Measurements from ENCODE around the gene CCL11.
"Not testable (repeated sequence)": the region's sequence is repeated elsewhere in the genome, so short reads cannot be mapped to it uniquely, and the experiment has no call there.

Gene CCL11

GRCh38 chr17:34312080-34312479 is 26.5 kb downstream of the CCL11 start:
- H3K4me1 Mint-ChIP-seq = no peaks in the 10 kb centered on the region
- no peaks in the 10 kb centered on the region for H3K36me3 Mint-ChIP-seq
- no peaks in the 10 kb centered on the region for H3K9me3 Mint-ChIP-seq
- H3K27me3 Mint-ChIP-seq = peaks cover 31% of the 10 kb centered on the region
- H3K27ac Mint-ChIP-seq = no peak overlapping the region
- no peak overlapping the region for H3K4me3 Mint-ChIP-seq
- no peak for ATAC-seq

DNA sequence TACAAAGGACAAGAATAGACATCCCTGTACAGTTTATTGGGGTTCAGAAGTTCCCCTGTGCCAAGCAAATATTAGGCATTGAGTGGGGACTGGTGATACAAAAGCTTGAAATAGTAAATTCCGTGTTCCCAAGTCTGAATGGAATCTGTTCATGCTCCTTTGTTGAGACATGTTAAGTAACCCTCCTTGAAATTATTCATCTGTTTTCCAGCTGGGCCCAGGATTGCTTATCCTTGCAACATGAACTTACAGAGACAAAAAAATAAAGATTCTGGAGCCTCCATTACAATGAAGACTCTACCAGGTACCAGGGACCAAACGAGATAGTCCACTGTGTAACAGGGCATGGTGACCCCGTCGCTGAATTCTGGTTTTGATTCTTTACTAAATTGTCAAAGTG is 27.6 kb downstream of the CCL11 start:
- Mint-ChIP-seq H3K27ac (no peak overlapping the region), H3K27me3 (peaks cover 31% of the 10 kb centered on the region), H3K9me3 (no peaks in the 10 kb centered on the region), H3K4me1 (no peaks in the 10 kb centered on the region), H3K36me3 (no peaks in the 10 kb centered on the region), H3K4me3 (no peak overlapping the region)
- no peak for ATAC-seq

DNA sequence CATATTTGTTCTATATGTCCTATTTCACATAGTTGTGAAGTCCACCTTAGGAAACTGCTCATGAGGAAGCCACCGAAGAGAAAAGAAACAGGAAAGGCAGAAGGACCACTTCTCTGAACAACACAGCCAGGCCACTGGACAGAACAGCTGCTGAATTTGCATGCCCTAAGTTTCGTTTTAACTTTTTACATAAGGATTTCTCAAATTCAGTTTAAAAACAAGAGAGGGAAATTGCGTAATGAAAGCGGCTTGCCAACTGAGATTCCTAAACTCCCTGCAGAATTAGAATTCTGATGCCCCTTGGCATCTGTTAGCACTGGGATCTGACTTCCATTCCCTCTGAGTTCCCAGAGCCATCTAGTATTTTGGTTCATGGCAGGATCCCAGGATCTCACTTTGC is 28.7 kb downstream of the CCL11 start:
- Mint-ChIP-seq H3K27me3 (peaks cover 31% of the 10 kb centered on the region), H3K36me3 (no peaks in the 10 kb centered on the region), H3K27ac (no peak overlapping the region), H3K4me1 (no peaks in the 10 kb centered on the region), H3K4me3 (no peak overlapping the region), H3K9me3 (no peaks in the 10 kb centered on the region)
- ATAC-seq = no peak

DNA sequence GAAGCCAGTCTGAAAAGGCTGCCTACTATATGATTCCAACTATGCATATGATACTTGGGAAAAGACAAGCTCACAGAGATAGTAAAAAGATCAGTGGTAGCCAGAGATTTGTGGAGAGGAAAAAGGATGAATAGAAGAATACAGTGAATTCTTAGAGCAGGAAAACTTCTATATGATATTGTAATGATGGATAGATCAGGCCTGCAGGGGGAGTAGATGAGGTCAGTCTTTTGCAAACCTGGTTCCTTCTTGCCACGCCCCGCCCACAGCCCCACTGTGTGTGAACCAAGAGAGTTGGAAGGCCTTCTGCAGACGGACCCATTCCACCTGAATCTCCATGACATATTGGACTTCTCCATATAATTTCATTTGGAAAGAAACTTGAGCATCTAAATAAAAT is 32.9 kb downstream of the CCL11 start:
- peaks cover 21% of the 10 kb centered on the region for H3K27me3 Mint-ChIP-seq
- H3K9me3 Mint-ChIP-seq = no peaks in the 10 kb centered on the region
- H3K36me3 Mint-ChIP-seq = no peaks in the 10 kb centered on the region
- no peak for ATAC-seq
- no peak overlapping the region for H3K4me3 Mint-ChIP-seq
- no peak overlapping the region for H3K27ac Mint-ChIP-seq
- H3K4me1 Mint-ChIP-seq = no peaks in the 10 kb centered on the region

DNA sequence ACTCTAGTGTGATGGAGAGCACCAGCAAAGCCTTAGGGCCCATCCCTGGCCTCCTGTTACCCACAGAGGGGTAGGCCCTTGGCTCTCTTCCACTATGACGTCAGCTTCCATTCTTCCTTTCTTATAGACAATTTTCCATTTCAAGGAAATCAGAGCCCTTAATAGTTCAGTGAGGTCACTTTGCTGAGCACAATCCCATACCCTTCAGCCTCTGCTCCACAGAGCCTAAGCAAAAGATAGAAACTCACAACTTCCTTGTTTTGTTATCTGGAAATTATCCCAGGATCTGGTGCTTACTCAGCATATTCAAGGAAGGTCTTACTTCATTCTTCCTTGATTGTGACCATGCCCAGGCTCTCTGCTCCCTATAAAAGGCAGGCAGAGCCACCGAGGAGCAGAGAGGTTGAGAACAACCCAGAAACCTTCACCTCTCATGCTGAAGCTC is 33.5 kb downstream of the CCL11 start, which contains the start of gene CCL8:
Gene CCL8, plus strand, starts transcription at position 397 of the 445 bp plus-strand sequence. CDS start 67 bp downstream, outside the sequence.
- no peak within 1 kb of the TSS for H3K4me3 Mint-ChIP-seq
- H3K9me3 Mint-ChIP-seq = peaks cover 5% of the 10 kb centered on the region
- H3K27me3 Mint-ChIP-seq = peaks cover 20% of the 10 kb centered on the region
- no peaks in the 10 kb centered on the region for H3K4me1 Mint-ChIP-seq
- no peak for ATAC-seq
- H3K36me3 Mint-ChIP-seq = no peaks in the 10 kb centered on the region
- H3K27ac Mint-ChIP-seq = no peak within 1 kb of the TSS

GRCh38 chr17:34321964-34322363 is 36.4 kb downstream of the CCL11 start:
- no peak for ATAC-seq
- H3K4me3 Mint-ChIP-seq = no peak overlapping the region
- H3K4me1 Mint-ChIP-seq = no peaks in the 10 kb centered on the region
- H3K27me3 Mint-ChIP-seq = peaks cover 14% of the 10 kb centered on the region
- no peak overlapping the region for H3K27ac Mint-ChIP-seq
- peaks cover 12% of the 10 kb centered on the region for H3K9me3 Mint-ChIP-seq
- peaks cover 5% of the 10 kb centered on the region for H3K36me3 Mint-ChIP-seq

DNA sequence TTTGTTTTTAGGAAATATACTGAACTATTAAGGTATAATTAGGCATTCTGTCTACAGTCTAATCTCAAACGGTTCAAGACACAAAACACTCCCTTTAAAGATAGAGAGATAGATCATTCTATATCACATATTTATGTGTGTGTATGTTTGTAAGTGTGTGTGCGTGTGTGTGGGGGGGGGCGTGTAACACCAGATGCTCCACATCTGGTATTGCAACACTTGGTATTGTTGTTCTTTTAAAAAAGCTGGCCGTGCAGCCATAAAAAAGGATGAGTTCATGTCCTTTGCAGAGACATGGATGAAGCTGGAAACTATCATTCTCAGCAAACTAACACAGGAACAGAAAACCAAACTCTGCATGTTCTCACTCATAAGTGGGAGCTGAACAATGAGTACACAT is 42.0 kb downstream of the CCL11 start:
- H3K9me3 Mint-ChIP-seq = peaks cover 12% of the 10 kb centered on the region
- H3K4me1 Mint-ChIP-seq, H3K36me3 Mint-ChIP-seq, H3K27ac Mint-ChIP-seq, ATAC-seq, H3K4me3 Mint-ChIP-seq: not testable (repeated sequence)
- H3K27me3 Mint-ChIP-seq = peaks cover 32% of the 10 kb centered on the region

GRCh38 chr17:34337701-34338100 is 52.2 kb downstream of the CCL11 start:
- H3K36me3 Mint-ChIP-seq = no peaks in the 10 kb centered on the region
- peaks cover 46% of the 10 kb centered on the region for H3K27me3 Mint-ChIP-seq
- no peaks in the 10 kb centered on the region for H3K4me1 Mint-ChIP-seq
- H3K9me3 Mint-ChIP-seq = no peaks in the 10 kb centered on the region
- H3K4me3 Mint-ChIP-seq = no peak overlapping the region
- ATAC-seq = no peak
- H3K27ac Mint-ChIP-seq = no peak overlapping the region
